Osteoblast (primary cell): ENCODE results near the gene LYSMD1. TPM values are rescaled to one million over a fixed set of nuclear protein-coding genes. Genes with fewer than 3 reads are reported as not detected.
"Not testable (repeated sequence)": the region's sequence is repeated elsewhere in the genome, so short reads cannot be mapped to it uniquely, and the experiment has no call there.

Experiments used
- DNase-seq: peaks from one replicate; pipeline ENCODE4 v3.0.0; 2011; ENCODE audit warnings: low spot score, mixed read lengths; ENCODE audit not compliant: insufficient read length; ENCODE audit errors: missing footprints
- H2AFZ ChIP-seq: 2 replicates; pipeline ENCODE4 v1.6.0; 2011; ENCODE audit warnings: mild to moderate bottlenecking, low read length
- H3K27ac ChIP-seq: 2 replicates; pipeline ENCODE4 v1.5.1; 2011; ENCODE audit warnings: mild to moderate bottlenecking, low read depth, low read length, moderate library complexity
- H3K27me3 ChIP-seq: 2 replicates; pipeline ENCODE4 v1.6.0; 2012; ENCODE audit warnings: mild to moderate bottlenecking, control low read depth, inconsistent platforms, low read length, moderate library complexity; ENCODE audit not compliant: insufficient read depth
- H3K36me3 ChIP-seq: 2 replicates; pipeline ENCODE4 v1.5.1; 2011; ENCODE audit warnings: mild to moderate bottlenecking, low read length, control low read depth, moderate library complexity; ENCODE audit not compliant: insufficient read depth
- H3K4me1 ChIP-seq: 2 replicates; pipeline ENCODE4 v1.5.1; 2011; ENCODE audit warnings: mild to moderate bottlenecking, low read length, control low read depth, moderate library complexity; ENCODE audit not compliant: insufficient read depth
- H3K4me2 ChIP-seq: 2 replicates; pipeline ENCODE4 v1.6.0; 2011; ENCODE audit warnings: mild to moderate bottlenecking, low read length; ENCODE audit not compliant: insufficient read depth
- H3K4me3 ChIP-seq: fragments of 200-600 bp; sonication (generic); 3 replicates; pipeline ENCODE4 v1.5.1; 2012; ENCODE audit warnings: mild to moderate bottlenecking, low read length, inconsistent platforms; ENCODE audit not compliant: insufficient read depth
- H3K79me2 ChIP-seq: 2 replicates; pipeline ENCODE4 v1.6.0; 2012; ENCODE audit warnings: mild to moderate bottlenecking, low read length, control low read depth, inconsistent platforms; ENCODE audit not compliant: insufficient read depth
- H3K9me3 ChIP-seq: 2 replicates; pipeline ENCODE4 v1.5.1; 2011; ENCODE audit warnings: low read depth, low read length, control low read depth
- H4K20me1 ChIP-seq: 2 replicates; pipeline ENCODE4 v1.6.0; 2012; ENCODE audit warnings: mild to moderate bottlenecking, low read length, control low read depth; ENCODE audit not compliant: insufficient read depth
- CTCF ChIP-seq: IDR thresholded peaks from 2 replicates; pipeline ENCODE4 v1.5.1; 2011; ENCODE audit warnings: mild to moderate bottlenecking, low read depth, low read length, moderate library complexity; ENCODE audit errors: extremely low read depth
- total RNA-seq: library from RNA; depleted of rRNA; stranded (reverse); fragments of >200 nt; gene quantifications from 2 replicates; pipeline ENCODE4 v1.2.3, GENCODE V29; 2012

LYSMD1 gene
- total RNA-seq, result 10.6 and 12.7 TPM in 2 replicates

- no peak for TF ChIP-seq CTCF
- no peaks in the 10 kb centered on the region for H3K27me3 ChIP-seq
- H4K20me1 ChIP-seq, result no peaks in the 10 kb centered on the region
- no peaks in the 10 kb centered on the region for H3K9me3 ChIP-seq
- H3K36me3 ChIP-seq, result peaks cover 29% of the 10 kb centered on the region
- peak within 1 kb of the TSS; percentile 84 for H3K27ac ChIP-seq
- peaks cover 28% of the 10 kb centered on the region for H3K79me2 ChIP-seq
- peak within 1 kb of the TSS; percentile 93 for H2AFZ ChIP-seq
- peaks cover 22% of the 10 kb centered on the region for H3K4me1 ChIP-seq
- H3K4me2 ChIP-seq, result peak within 1 kb of the TSS; percentile 94
- DNase-seq, result peak; percentile 95
- peak within 1 kb of the TSS; percentile 81 for H3K4me3 ChIP-seq
These were observed at the start of gene LYSMD1, which contains the start of gene SCNM1 for GRCh38 chr1:151165738-151166504. TSS of gene LYSMD1 (minus strand) at chr1:151165902. CDS start at chr1:151165258, 644 bp downstream. TSS of gene SCNM1 (plus strand) at chr1:151166144. CDS start at chr1:151166153, 9 bp downstream.

GRCh38 chr1:151213560-151213959 lies 47.9 kb upstream of the LYSMD1 start:
- H3K79me2 ChIP-seq, result peaks cover 98% of the 10 kb centered on the region
- H3K27ac ChIP-seq, result no peak overlapping the region
- H3K4me2 ChIP-seq, result no peak overlapping the region
- peaks cover 40% of the 10 kb centered on the region for H3K36me3 ChIP-seq
- TF ChIP-seq CTCF, result no peak
- H3K4me1 ChIP-seq, result peaks cover 5% of the 10 kb centered on the region
- no peak for DNase-seq
- H3K4me3 ChIP-seq, result no peak overlapping the region
- no peaks in the 10 kb centered on the region for H3K27me3 ChIP-seq
- no peak overlapping the region for H2AFZ ChIP-seq
- H4K20me1 ChIP-seq, result peaks cover 63% of the 10 kb centered on the region
- no peaks in the 10 kb centered on the region for H3K9me3 ChIP-seq

- H3K4me2 ChIP-seq, result no peak overlapping the region
- TF ChIP-seq CTCF, result no peak
- H2AFZ ChIP-seq, result no peak overlapping the region
- H3K4me1 ChIP-seq, result peaks cover 5% of the 10 kb centered on the region
- H3K9me3 ChIP-seq, result no peaks in the 10 kb centered on the region
- no peak overlapping the region for H3K27ac ChIP-seq
- peaks cover 98% of the 10 kb centered on the region for H3K79me2 ChIP-seq
- H3K4me3 ChIP-seq, result no peak overlapping the region
- no peaks in the 10 kb centered on the region for H3K27me3 ChIP-seq
- no peak for DNase-seq
- H4K20me1 ChIP-seq, result peaks cover 57% of the 10 kb centered on the region
- peaks cover 46% of the 10 kb centered on the region for H3K36me3 ChIP-seq
These were observed 46.4 kb upstream of the LYSMD1 start for GRCh38 chr1:151211972-151212705.

- DNase-seq, result peak; percentile 68
- Histone ChIP-seq H3K27me3 (no peaks in the 10 kb centered on the region), H3K4me3 (no peak overlapping the region), H3K36me3 (peaks cover 53% of the 10 kb centered on the region), H3K4me2 (no peak overlapping the region), H3K79me2 (peaks cover 99% of the 10 kb centered on the region), H2AFZ (no peak overlapping the region), H3K27ac (peak overlapping the region; percentile 53), H4K20me1 (peaks cover 58% of the 10 kb centered on the region), H3K4me1 (peaks cover 5% of the 10 kb centered on the region), H3K9me3 (no peaks in the 10 kb centered on the region)
- TF ChIP-seq CTCF, result no peak
These were observed 45.1 kb upstream of the LYSMD1 start for GRCh38 chr1:151210830-151211229.

GRCh38 chr1:151205381-151205965 lies 39.8 kb upstream of the LYSMD1 start:
- H3K4me2 ChIP-seq, DNase-seq, H2AFZ ChIP-seq, H3K4me3 ChIP-seq, H3K27ac ChIP-seq, H3K9me3 ChIP-seq, H3K27me3 ChIP-seq: not testable (repeated sequence)
- Histone ChIP-seq H3K4me1 (peaks cover 12% of the 10 kb centered on the region), H3K79me2 (peaks cover 96% of the 10 kb centered on the region), H4K20me1 (peaks cover 68% of the 10 kb centered on the region), H3K36me3 (peaks cover 47% of the 10 kb centered on the region)
